HCT116 (cell line): Measurements from ENCODE around the gene FSHR. TPM values are rescaled to one million over a fixed set of nuclear protein-coding genes. Genes with fewer than 3 reads are reported as not detected.

Experiments used
- ATAC-seq: fragments of 200-7000 bp; cut with Tn5 transposase; 2 replicates; pipeline ENCODE4 v1.9.1; 2020; ENCODE audit warnings: mild to moderate bottlenecking, moderate library complexity
- BruUV-seq: library from RNA; stranded (reverse); fragments of 400-500 nt; replicated peaks from 2 replicates; lab custom pipeline; 2021; lab: Mats Ljungman, UMichigan
- CTCF ChIA-PET: fragments of 300-600 bp; sonication (Branson Sonifier 250); formaldehyde crosslinking; loops from one replicate; lab custom pipeline; 2021; ENCODE audit warnings: antibody characterized with exemption; lab: Charles Lee
- POLR2A ChIA-PET: fragments of 300-600, 350-600 bp; sonication (Branson Sonifier 250); formaldehyde crosslinking; loops from one replicate; lab custom pipeline; 2021; ENCODE audit warnings: antibody characterized with exemption; lab: Charles Lee
- RAD21 ChIA-PET, 2 experiments: fragments of 300-600 bp; sonication (Branson Sonifier 250); formaldehyde crosslinking; loops; one replicate each; lab custom pipeline; 2023; ENCODE audit warnings: low total read pairs in 2 of 2; ENCODE audit not compliant: uncharacterized antibody in 2 of 2, unreplicated experiment in 2 of 2, low non-redundant PET in 1 of 2; lab: Charles Lee
- DNase-seq: peaks from one replicate; pipeline ENCODE4 v3.0.0-alpha.2; 2010; ENCODE audit warnings: low read depth, low spot score
- H2AFZ ChIP-seq: fragments of 200-600 bp; shearing (Covaris generic), sonication (generic); 2 replicates; pipeline ENCODE4 v1.6.1; 2017; ENCODE audit warnings: low read depth, mixed run types, mixed read lengths, antibody characterized with exemption, low read length; ENCODE audit not compliant: poor library complexity, severe bottlenecking
- H3K27ac ChIP-seq: 2 replicates; pipeline ENCODE4 v1.5.1; 2012; ENCODE audit warnings: low read depth, low read length
- H3K27me3 ChIP-seq: fragments of 200-600 bp; sonication (generic); 2 replicates; pipeline ENCODE4 v1.6.1; 2016; ENCODE audit warnings: mixed run types, low read length, mixed read lengths; ENCODE audit not compliant: insufficient read depth
- H3K36me3 ChIP-seq, 2 experiments: fragments of 200-500 bp in 1 of 2; fragments of 200-600 bp in 1 of 2; sonication (Bioruptor generic) in 1 of 2; sonication (generic) in 1 of 2; 2 replicates each; pipeline versions ENCODE4 v1.5.1 to v1.6.1; 2014 to 2016; ENCODE audit warnings: low read length in 2 of 2, inconsistent platforms in 1 of 2, mixed read lengths in 1 of 2, mixed run types in 1 of 2; ENCODE audit not compliant: insufficient read depth in 2 of 2, control insufficient read depth in 1 of 2
- H3K4me1 ChIP-seq, 2 experiments: fragments of 200-600 bp in 1 of 2; sonication (generic) in 1 of 2; 2 replicates each; pipeline versions ENCODE4 v1.5.1 to v1.6.1; 2012 to 2017; ENCODE audit warnings: low read length in 2 of 2, inconsistent platforms in 1 of 2, mild to moderate bottlenecking in 1 of 2, mixed read lengths in 1 of 2, mixed run types in 1 of 2, moderate library complexity in 1 of 2; ENCODE audit not compliant: insufficient read depth in 2 of 2, control insufficient read depth in 1 of 2
- H3K4me2 ChIP-seq: fragments of 200-600 bp; sonication (generic); 2 replicates; pipeline ENCODE4 v1.6.1; 2017; ENCODE audit warnings: mixed run types, low read length, mixed read lengths
- H3K4me3 ChIP-seq, 2 experiments: fragments of 200-600 bp in 1 of 2; sonication (generic) in 1 of 2; replicated peaks in 1 of 2; 2 replicates each; pipeline ENCODE4 v1.5.1; 2011 to 2016; ENCODE audit warnings: low read length in 2 of 2, control low read depth in 1 of 2, low read depth in 1 of 2, mild to moderate bottlenecking in 1 of 2, mixed read lengths in 1 of 2, mixed run types in 1 of 2
- H3K79me2 ChIP-seq: fragments of 200-600 bp; sonication (generic); 2 replicates; pipeline ENCODE4 v1.6.1; 2017; ENCODE audit warnings: mild to moderate bottlenecking, mixed run types, low read length, moderate library complexity, mixed read lengths; ENCODE audit not compliant: insufficient read depth
- H3K9ac ChIP-seq: fragments of 200-600 bp; sonication (generic); 2 replicates; pipeline ENCODE4 v1.6.1; 2016; ENCODE audit warnings: low read length, mixed read lengths
- H3K9me2 ChIP-seq: fragments of 200-600 bp; sonication (generic), shearing (Covaris generic); 2 replicates; pipeline ENCODE4 v1.6.1; 2017; ENCODE audit warnings: mixed run types, mild to moderate bottlenecking, moderate library complexity; ENCODE audit not compliant: insufficient read depth
- H3K9me3 ChIP-seq, 2 experiments: fragments of 200-500 bp in 1 of 2; fragments of 200-600 bp in 1 of 2; sonication (Bioruptor generic) in 1 of 2; sonication (generic) in 1 of 2; 2 replicates each; pipeline ENCODE4 v1.6.1; 2014 to 2017; ENCODE audit warnings: low read length in 2 of 2, mixed read lengths in 2 of 2, inconsistent platforms in 1 of 2, low read depth in 1 of 2, mild to moderate bottlenecking in 1 of 2, mixed run types in 1 of 2, moderate library complexity in 1 of 2; ENCODE audit not compliant: control insufficient read depth in 1 of 2, insufficient read depth in 1 of 2
- H4K20me1 ChIP-seq: fragments of 200-600 bp; sonication (generic), shearing (Covaris generic); 2 replicates; pipeline ENCODE4 v1.6.1; 2017; ENCODE audit warnings: mixed run types, mild to moderate bottlenecking, moderate library complexity; ENCODE audit not compliant: insufficient read depth
- EGR1 ChIP-seq: IDR thresholded peaks from 2 replicates; pipeline ENCODE4 v1.6.1; 2012; ENCODE audit warnings: low read depth
- ELF1 ChIP-seq: IDR thresholded peaks from 2 replicates; pipeline ENCODE4 v1.6.1; 2012; ENCODE audit warnings: low read depth, borderline replicate concordance
- EZH2 ChIP-seq: fragments of 200-600 bp; sonication (generic); IDR thresholded peaks from 2 replicates; pipeline ENCODE4 v1.6.1; 2017; ENCODE audit warnings: antibody characterized with exemption, mixed run types
- FOSL1 ChIP-seq: IDR thresholded peaks from 2 replicates; pipeline ENCODE4 v1.6.1; 2012; ENCODE audit warnings: low read depth
- JUND ChIP-seq: IDR thresholded peaks from 2 replicates; pipeline ENCODE4 v1.6.1; 2012
- POLR2A ChIP-seq: IDR thresholded peaks from 2 replicates; pipeline ENCODE4 v1.7.0; 2011; ENCODE audit warnings: borderline replicate concordance; ENCODE audit not compliant: insufficient read depth, insufficient read length; ENCODE audit errors: extremely low read depth
- RAD21 ChIP-seq: IDR thresholded peaks from 2 replicates; pipeline ENCODE4 v1.6.1; 2012; ENCODE audit warnings: low read depth, mild to moderate bottlenecking
- SIN3A ChIP-seq: IDR thresholded peaks from 2 replicates; pipeline ENCODE4 v1.6.1; 2012; ENCODE audit warnings: low read depth
- SRF ChIP-seq: IDR thresholded peaks from 2 replicates; pipeline ENCODE4 v1.6.1; 2012; ENCODE audit warnings: low read depth
- YY1 ChIP-seq: IDR thresholded peaks from 2 replicates; pipeline ENCODE4 v1.6.1; 2011; ENCODE audit warnings: low read length, low read depth, moderate library complexity, mild to moderate bottlenecking; ENCODE audit not compliant: insufficient replicate concordance; ENCODE audit errors: extremely low read depth
- ZNF274 ChIP-seq: fragments of 200-500 bp; sonication (Bioruptor generic); IDR thresholded peaks from 2 replicates; pipeline ENCODE4 v1.6.1; 2014; ENCODE audit warnings: mild to moderate bottlenecking, low read depth, low read length, inconsistent platforms
- intact Hi-C: fragments of 100-400 bp; cut with micrococcal nuclease; formaldehyde crosslinking; loops from 2 replicates; pipeline ENCODE4 v1.10.0; 2022
- total RNA-seq: library from RNA; stranded (reverse); gene quantifications from one replicate; pipeline ENCODE4 v1.2.1, GENCODE V29; 2021; ENCODE audit not compliant: unreplicated experiment
- TF ChIP-seq, protein P1 (sequence below): IDR thresholded peaks from 2 replicates; pipeline ENCODE4 v1.6.1; 2011; ENCODE audit warnings: mild to moderate bottlenecking, low read length, moderate library complexity; ENCODE audit not compliant: insufficient replicate concordance; ENCODE audit errors: extremely low read depth
- TF ChIP-seq, protein P2 (sequence below), 3 experiments: fragments of 200-600 bp in 1 of 3; sonication (generic) in 1 of 3; IDR thresholded peaks in 2 of 3; conservative IDR thresholded peaks in 1 of 3; 2 replicates each; pipeline ENCODE4 v1.5.1; 2012 to 2017; ENCODE audit warnings: low read depth in 2 of 3, low read length in 2 of 3, antibody characterized with exemption in 1 of 3, borderline replicate concordance in 1 of 3, control low read depth in 1 of 3, mild to moderate bottlenecking in 1 of 3, mixed read lengths in 1 of 3, mixed run types in 1 of 3, moderate library complexity in 1 of 3; ENCODE audit not compliant: insufficient read depth in 1 of 3
- TF ChIP-seq, protein P3 (sequence below): IDR thresholded peaks from 2 replicates; pipeline ENCODE4 v1.6.1; 2012
- TF ChIP-seq, protein P4 (sequence below): IDR thresholded peaks from 2 replicates; pipeline ENCODE4 v1.6.1; 2012

Gene FSHR
- total RNA-seq, 1 experiment from 2014 or later = not detected

DNA sequence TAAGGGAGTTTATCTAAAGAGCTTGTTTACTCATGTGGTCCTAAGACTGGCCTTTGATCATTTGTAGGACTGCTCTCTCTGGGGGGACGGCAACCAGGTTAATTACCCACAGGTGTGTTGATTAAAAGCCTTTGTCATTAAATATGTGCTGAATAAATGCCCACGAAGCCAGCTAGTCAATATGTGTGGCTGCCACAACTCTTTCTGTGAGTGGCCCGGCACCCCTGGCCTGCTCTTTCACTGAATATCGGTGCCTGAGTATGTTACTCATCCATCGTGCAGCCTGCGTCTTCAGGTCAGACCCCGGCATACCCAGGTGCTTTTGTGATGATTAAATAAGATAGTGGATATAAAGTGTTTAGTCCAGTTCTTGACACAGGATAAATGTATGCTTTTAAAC lies 24.3 kb upstream of the FSHR start:
- TF ChIP-seq, protein P1, sequence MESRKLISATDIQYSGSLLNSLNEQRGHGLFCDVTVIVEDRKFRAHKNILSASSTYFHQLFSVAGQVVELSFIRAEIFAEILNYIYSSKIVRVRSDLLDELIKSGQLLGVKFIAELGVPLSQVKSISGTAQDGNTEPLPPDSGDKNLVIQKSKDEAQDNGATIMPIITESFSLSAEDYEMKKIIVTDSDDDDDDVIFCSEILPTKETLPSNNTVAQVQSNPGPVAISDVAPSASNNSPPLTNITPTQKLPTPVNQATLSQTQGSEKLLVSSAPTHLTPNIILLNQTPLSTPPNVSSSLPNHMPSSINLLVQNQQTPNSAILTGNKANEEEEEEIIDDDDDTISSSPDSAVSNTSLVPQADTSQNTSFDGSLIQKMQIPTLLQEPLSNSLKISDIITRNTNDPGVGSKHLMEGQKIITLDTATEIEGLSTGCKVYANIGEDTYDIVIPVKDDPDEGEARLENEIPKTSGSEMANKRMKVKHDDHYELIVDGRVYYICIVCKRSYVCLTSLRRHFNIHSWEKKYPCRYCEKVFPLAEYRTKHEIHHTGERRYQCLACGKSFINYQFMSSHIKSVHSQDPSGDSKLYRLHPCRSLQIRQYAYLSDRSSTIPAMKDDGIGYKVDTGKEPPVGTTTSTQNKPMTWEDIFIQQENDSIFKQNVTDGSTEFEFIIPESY = no peak
- TF ChIP-seq ZNF274 (no peak), YY1 (no peak), POLR2A (no peak), FOSL1 (no peak), EZH2 (no peak), ELF1 (no peak), SRF (no peak), EGR1 (no peak), JUND (no peak), RAD21 (no peak), SIN3A (no peak)
- TF ChIP-seq, protein P2, sequence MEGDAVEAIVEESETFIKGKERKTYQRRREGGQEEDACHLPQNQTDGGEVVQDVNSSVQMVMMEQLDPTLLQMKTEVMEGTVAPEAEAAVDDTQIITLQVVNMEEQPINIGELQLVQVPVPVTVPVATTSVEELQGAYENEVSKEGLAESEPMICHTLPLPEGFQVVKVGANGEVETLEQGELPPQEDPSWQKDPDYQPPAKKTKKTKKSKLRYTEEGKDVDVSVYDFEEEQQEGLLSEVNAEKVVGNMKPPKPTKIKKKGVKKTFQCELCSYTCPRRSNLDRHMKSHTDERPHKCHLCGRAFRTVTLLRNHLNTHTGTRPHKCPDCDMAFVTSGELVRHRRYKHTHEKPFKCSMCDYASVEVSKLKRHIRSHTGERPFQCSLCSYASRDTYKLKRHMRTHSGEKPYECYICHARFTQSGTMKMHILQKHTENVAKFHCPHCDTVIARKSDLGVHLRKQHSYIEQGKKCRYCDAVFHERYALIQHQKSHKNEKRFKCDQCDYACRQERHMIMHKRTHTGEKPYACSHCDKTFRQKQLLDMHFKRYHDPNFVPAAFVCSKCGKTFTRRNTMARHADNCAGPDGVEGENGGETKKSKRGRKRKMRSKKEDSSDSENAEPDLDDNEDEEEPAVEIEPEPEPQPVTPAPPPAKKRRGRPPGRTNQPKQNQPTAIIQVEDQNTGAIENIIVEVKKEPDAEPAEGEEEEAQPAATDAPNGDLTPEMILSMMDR (IDR thresholded peaks at IDR 0.05 in 2 of 3, conservative IDR thresholded peaks at IDR 0.05 in 1 of 3; ENCODE audit: borderline replicate concordance in 1 of 3, insufficient read depth in 1 of 3, low read depth in 2 of 3, low read length in 2 of 3) = no peak
- TF ChIP-seq, protein P3, sequence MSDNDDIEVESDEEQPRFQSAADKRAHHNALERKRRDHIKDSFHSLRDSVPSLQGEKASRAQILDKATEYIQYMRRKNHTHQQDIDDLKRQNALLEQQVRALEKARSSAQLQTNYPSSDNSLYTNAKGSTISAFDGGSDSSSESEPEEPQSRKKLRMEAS = no peak
- TF ChIP-seq, protein P4, sequence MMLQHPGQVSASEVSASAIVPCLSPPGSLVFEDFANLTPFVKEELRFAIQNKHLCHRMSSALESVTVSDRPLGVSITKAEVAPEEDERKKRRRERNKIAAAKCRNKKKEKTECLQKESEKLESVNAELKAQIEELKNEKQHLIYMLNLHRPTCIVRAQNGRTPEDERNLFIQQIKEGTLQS = no peak
- TF ChIP-seq, all 23 proteins: peak for 0
- no TSS peak for BruUV-seq
- H3K79me2 ChIP-seq = no peaks in the 10 kb centered on the region
- ChIA-PET CTCF (no interaction called here), RAD21 (interaction anchor here in 1 of 2 experiments (0.7 kb wide), 1 partner anchor 275 kb away, joined by 3 read pairs; no protein-coding TSS in a partner anchor), POLR2A (no interaction called here)
- intact Hi-C loops = no loop called here
- no peak overlapping the region for H3K4me3 ChIP-seq
- H3K4me2 ChIP-seq = no peak overlapping the region
- H3K9me3 ChIP-seq = peaks cover 0 to 8% of the 10 kb centered on the region in 2 experiments; a peak in 1 of 4 replicates
- no peaks in the 10 kb centered on the region for H3K4me1 ChIP-seq
- H3K9ac ChIP-seq = no peak overlapping the region
- ATAC-seq = no peak
- no peaks in the 10 kb centered on the region for H4K20me1 ChIP-seq
- no peaks in the 10 kb centered on the region for H3K36me3 ChIP-seq
- H3K27me3 ChIP-seq = no peaks in the 10 kb centered on the region
- H2AFZ ChIP-seq = no peak overlapping the region
- no peaks in the 10 kb centered on the region for H3K9me2 ChIP-seq
- no peak overlapping the region for H3K27ac ChIP-seq
- DNase-seq = no peak
